Tibial nerve (tissue), 4 donors: ENCODE measurements around the gene ASTN2.

Experiments used
- CTCF ChIP-seq, 5 experiments: fragments of 200-600 bp in 3 of 5; fragments of 450-650 bp in 2 of 5; sonication (generic) in 3 of 5; IDR thresholded peaks; one replicate each; pipeline ENCODE4 v1.5.1; 2016 to 2019; ENCODE audit warnings: antibody characterized with exemption in 5 of 5, mild to moderate bottlenecking in 3 of 5, moderate library complexity in 2 of 5
- EP300 ChIP-seq, 2 donors: sonication (generic); formaldehyde crosslinking; IDR thresholded peaks; one replicate each; pipeline ENCODE4 v1.6.1; 2017; ENCODE audit warnings: antibody characterized with exemption in 2 of 2, mild to moderate bottlenecking in 1 of 2
- POLR2A ChIP-seq, 2 donors: fragments of 450-650 bp; IDR thresholded peaks; one replicate each; pipeline ENCODE4 v1.6.1; 2017; ENCODE audit warnings: antibody characterized with exemption in 2 of 2, mild to moderate bottlenecking in 2 of 2, moderate library complexity in 2 of 2

- no peak for TF ChIP-seq POLR2A (IDR thresholded peaks at IDR 0.05)
- TF ChIP-seq CTCF (IDR thresholded peaks at IDR 0.05): no peak
- no peak for TF ChIP-seq EP300 (IDR thresholded peaks at IDR 0.05)
Observed at GRCh38 chr9:116389541-116390302, 1025.1 kb downstream of the ASTN2 start.
